Chondrocyte (in vitro differentiated cells): ENCODE data around the gene ZNF672. TPM values are rescaled to one million over a fixed set of nuclear protein-coding genes. Genes with fewer than 3 reads are reported as not detected.
"Not testable (repeated sequence)": the region's sequence is repeated elsewhere in the genome, so short reads cannot be mapped to it uniquely, and the experiment has no call there.

ENCODE experiments used
- DNase-seq: peaks from one replicate; pipeline ENCODE4 v3.0.0; 2021; ENCODE audit warnings: mixed read lengths, low spot score
- H3K27ac Mint-ChIP-seq: one replicate; pipeline ENCODE4 v1.8.0; 2021; ENCODE audit warnings: mild to moderate bottlenecking, moderate library complexity, mixed read lengths; ENCODE audit not compliant: unreplicated experiment
- H3K27me3 Mint-ChIP-seq: 2 replicates; pipeline ENCODE4 v1.8.0; 2021; ENCODE audit warnings: low read depth, mixed read lengths
- H3K36me3 Mint-ChIP-seq: 2 replicates; pipeline ENCODE4 v1.8.0; 2021; ENCODE audit warnings: low read depth, mixed read lengths
- H3K4me1 Mint-ChIP-seq: 2 replicates; pipeline ENCODE4 v1.8.0; 2021; ENCODE audit warnings: low read depth, mild to moderate bottlenecking, mixed read lengths
- H3K4me3 Mint-ChIP-seq: one replicate; pipeline ENCODE4 v1.8.0; 2021; ENCODE audit warnings: mild to moderate bottlenecking, moderate library complexity, mixed read lengths; ENCODE audit not compliant: unreplicated experiment
- H3K9me3 Mint-ChIP-seq: 2 replicates; pipeline ENCODE4 v1.8.0; 2021; ENCODE audit warnings: low read depth, mixed read lengths
- CTCF ChIP-seq: fragments of 200-600 bp; sonication (generic); IDR thresholded peaks from 2 replicates; pipeline ENCODE4 v1.5.0; 2021; ENCODE audit warnings: antibody characterized with exemption, mild to moderate bottlenecking, moderate library complexity
- total RNA-seq: library from RNA; stranded (reverse); gene quantifications from 3 replicates; pipeline ENCODE4 v1.2.1, GENCODE V29; 2021

Gene ZNF672
- total RNA-seq, 1 donor from 2014 or later = 17.1 TPM

GRCh38 chr1:248793592-248793991, 44.4 kb upstream of the ZNF672 start:
- Mint-ChIP-seq H3K27ac (no peak overlapping the region), H3K36me3 (no peaks in the 10 kb centered on the region), H3K27me3 (peaks cover 12% of the 10 kb centered on the region), H3K4me3 (no peak overlapping the region), H3K4me1 (no peaks in the 10 kb centered on the region), H3K9me3 (peaks cover 11% of the 10 kb centered on the region)
- TF ChIP-seq CTCF = no peak
- DNase-seq = no peak

GRCh38 chr1:248794663-248795062, 43.4 kb upstream of the ZNF672 start:
- not testable (repeated sequence) for H3K4me1 Mint-ChIP-seq, DNase-seq, H3K27me3 Mint-ChIP-seq, H3K36me3 Mint-ChIP-seq, H3K27ac Mint-ChIP-seq, H3K4me3 Mint-ChIP-seq
- H3K9me3 Mint-ChIP-seq = peaks cover 11% of the 10 kb centered on the region

GRCh38 chr1:248798791-248799190, 39.2 kb upstream of the ZNF672 start:
- DNase-seq = no peak
- no peaks in the 10 kb centered on the region for H3K4me1 Mint-ChIP-seq
- no peak for TF ChIP-seq CTCF
- no peak overlapping the region for H3K4me3 Mint-ChIP-seq
- H3K27me3 Mint-ChIP-seq = peaks cover 14% of the 10 kb centered on the region
- peaks cover 1% of the 10 kb centered on the region for H3K36me3 Mint-ChIP-seq
- no peak overlapping the region for H3K27ac Mint-ChIP-seq
- peaks cover 16% of the 10 kb centered on the region for H3K9me3 Mint-ChIP-seq

GRCh38 chr1:248800459-248800858, 37.6 kb upstream of the ZNF672 start:
- Mint-ChIP-seq H3K9me3 (peaks cover 11% of the 10 kb centered on the region), H3K36me3 (peaks cover 1% of the 10 kb centered on the region), H3K4me3 (no peak overlapping the region), H3K27me3 (peaks cover 14% of the 10 kb centered on the region), H3K4me1 (no peaks in the 10 kb centered on the region), H3K27ac (no peak overlapping the region)
- no peak for DNase-seq
- no peak for TF ChIP-seq CTCF

GRCh38 chr1:248802454-248802853, 35.6 kb upstream of the ZNF672 start:
- Mint-ChIP-seq H3K36me3 (peaks cover 1% of the 10 kb centered on the region), H3K27ac (no peak overlapping the region), H3K9me3 (peaks cover 11% of the 10 kb centered on the region), H3K4me3 (no peak overlapping the region), H3K27me3 (peaks cover 12% of the 10 kb centered on the region), H3K4me1 (no peaks in the 10 kb centered on the region)
- DNase-seq = no peak
- TF ChIP-seq CTCF = no peak

GRCh38 chr1:248803501-248803900, 34.5 kb upstream of the ZNF672 start:
- DNase-seq, H3K27me3 Mint-ChIP-seq, H3K4me1 Mint-ChIP-seq, H3K27ac Mint-ChIP-seq, H3K36me3 Mint-ChIP-seq, H3K4me3 Mint-ChIP-seq: not testable (repeated sequence)
- peaks cover 11% of the 10 kb centered on the region for H3K9me3 Mint-ChIP-seq
